HL-60 (cell line): ENCODE measurements around the gene ABCA4.

Source experiments
- GABPA ChIP-seq: IDR thresholded peaks from 2 replicates; pipeline ENCODE4 v1.6.1; 2012; ENCODE audit warnings: low read depth
- POLR2AphosphoS5 ChIP-seq: IDR thresholded peaks from 2 replicates; pipeline ENCODE4 v1.6.1; 2012; ENCODE audit warnings: low read depth
- TF ChIP-seq, protein P1 (sequence below): IDR thresholded peaks from one replicate; pipeline ENCODE4 v1.5.1; 2011; ENCODE audit warnings: low read length, control low read depth, inconsistent platforms; ENCODE audit not compliant: insufficient read depth

DNA sequence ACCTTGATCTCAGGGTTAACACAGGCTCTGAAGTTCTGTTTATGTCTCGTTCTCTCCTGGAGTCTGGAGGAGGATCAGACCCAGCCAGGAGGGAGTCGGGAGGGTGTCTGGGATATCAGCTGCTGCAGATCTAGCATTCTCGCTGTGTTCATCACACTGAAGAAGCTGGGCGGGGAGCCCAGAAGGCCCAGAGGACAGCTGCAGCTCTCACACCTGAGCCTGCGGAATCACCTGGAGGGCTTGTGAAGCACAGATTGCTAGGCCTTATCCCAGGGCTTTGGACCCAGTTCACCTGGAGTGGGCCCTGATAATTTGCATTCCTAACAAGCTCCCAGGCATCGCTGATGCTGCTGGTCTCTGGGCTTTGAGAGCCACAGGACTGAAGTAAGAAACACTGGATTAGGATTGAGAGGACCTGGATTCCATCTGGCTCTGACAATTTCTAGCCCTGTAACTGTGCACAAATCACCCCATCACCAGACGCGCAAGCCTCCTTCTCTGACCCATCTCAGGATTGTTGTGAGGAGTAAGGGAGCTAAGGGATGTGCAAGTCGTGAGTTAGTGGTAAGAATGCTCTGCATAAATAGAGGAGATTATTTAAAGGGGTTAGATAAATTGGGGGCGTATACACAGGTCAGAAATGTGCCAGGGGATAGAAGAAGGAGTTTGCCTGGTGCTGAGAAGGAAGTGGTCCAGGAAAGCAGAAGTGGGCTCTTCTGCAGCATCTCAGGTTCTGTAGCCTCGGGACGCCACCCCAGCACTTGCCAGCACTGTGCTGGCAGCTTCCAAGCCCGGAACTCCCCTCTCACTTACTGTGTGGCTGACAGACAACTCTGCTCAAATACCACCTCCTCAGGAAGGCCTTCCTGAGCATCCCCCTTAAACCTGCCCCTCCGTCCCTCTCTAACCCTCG lies 19.1 kb downstream of the ABCA4 start:
- TF ChIP-seq, protein P1, sequence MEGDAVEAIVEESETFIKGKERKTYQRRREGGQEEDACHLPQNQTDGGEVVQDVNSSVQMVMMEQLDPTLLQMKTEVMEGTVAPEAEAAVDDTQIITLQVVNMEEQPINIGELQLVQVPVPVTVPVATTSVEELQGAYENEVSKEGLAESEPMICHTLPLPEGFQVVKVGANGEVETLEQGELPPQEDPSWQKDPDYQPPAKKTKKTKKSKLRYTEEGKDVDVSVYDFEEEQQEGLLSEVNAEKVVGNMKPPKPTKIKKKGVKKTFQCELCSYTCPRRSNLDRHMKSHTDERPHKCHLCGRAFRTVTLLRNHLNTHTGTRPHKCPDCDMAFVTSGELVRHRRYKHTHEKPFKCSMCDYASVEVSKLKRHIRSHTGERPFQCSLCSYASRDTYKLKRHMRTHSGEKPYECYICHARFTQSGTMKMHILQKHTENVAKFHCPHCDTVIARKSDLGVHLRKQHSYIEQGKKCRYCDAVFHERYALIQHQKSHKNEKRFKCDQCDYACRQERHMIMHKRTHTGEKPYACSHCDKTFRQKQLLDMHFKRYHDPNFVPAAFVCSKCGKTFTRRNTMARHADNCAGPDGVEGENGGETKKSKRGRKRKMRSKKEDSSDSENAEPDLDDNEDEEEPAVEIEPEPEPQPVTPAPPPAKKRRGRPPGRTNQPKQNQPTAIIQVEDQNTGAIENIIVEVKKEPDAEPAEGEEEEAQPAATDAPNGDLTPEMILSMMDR: no peak
- TF ChIP-seq POLR2AphosphoS5 (no peak), GABPA (no peak)
